ENCODE measurements around the gene GBX2.
A peak's percentile ranks its signal among the peaks of the same experiment; 100 is the strongest.
"Not testable (repeated sequence)": the region's sequence is repeated elsewhere in the genome, so short reads cannot be mapped to it uniquely, and the experiment has no call there.

GBX2 gene

GRCh38 chr2:236156860-236157194 is 11.4 kb downstream of the GBX2 start:
- no peak for DNase-seq

GRCh38 chr2:236156095-236156859 is 11.9 kb downstream of the GBX2 start:
- DNase-seq, result no peak

- no peak for DNase-seq
These were observed 12.8 kb downstream of the GBX2 start for GRCh38 chr2:236155406-236155805.

GRCh38 chr2:236146436-236146835 is 21.8 kb downstream of the GBX2 start:
- no peak for DNase-seq

GRCh38 chr2:236143811-236144210 is 24.4 kb downstream of the GBX2 start:
- no peak for DNase-seq

GRCh38 chr2:236141616-236142015 is 26.6 kb downstream of the GBX2 start:
- DNase-seq, result not testable (repeated sequence)

- DNase-seq, result no peak
These were observed 31.1 kb downstream of the GBX2 start for GRCh38 chr2:236137066-236137465.

GRCh38 chr2:236136538-236136937 is 31.6 kb downstream of the GBX2 start:
- peak in 16 of 56 donors; percentile 6 to 48 (median 28) for DNase-seq

- DNase-seq, result no peak
These were observed 34.7 kb downstream of the GBX2 start for GRCh38 chr2:236133410-236134012.

- no peak for DNase-seq
These were observed 37.0 kb downstream of the GBX2 start for GRCh38 chr2:236131073-236131692.

GRCh38 chr2:236130349-236130998 is 37.7 kb downstream of the GBX2 start:
- DNase-seq, result no peak

GRCh38 chr2:236129935-236130334 is 38.3 kb downstream of the GBX2 start:
- DNase-seq, result no peak

- no peak for DNase-seq
These were observed 39.9 kb downstream of the GBX2 start for GRCh38 chr2:236128321-236128720.

GRCh38 chr2:236127010-236127409 is 41.2 kb downstream of the GBX2 start:
- DNase-seq, result no peak

GRCh38 chr2:236125541-236125940 is 42.6 kb downstream of the GBX2 start:
- DNase-seq, result no peak

- DNase-seq, result no peak
These were observed 43.8 kb downstream of the GBX2 start for GRCh38 chr2:236124182-236124893.

GRCh38 chr2:236123716-236124115 is 44.5 kb downstream of the GBX2 start:
- DNase-seq, result no peak

- no peak for DNase-seq
These were observed 46.0 kb downstream of the GBX2 start for GRCh38 chr2:236122236-236122635.

- DNase-seq, result no peak
These were observed 46.6 kb downstream of the GBX2 start for GRCh38 chr2:236121546-236121945.

GRCh38 chr2:236120829-236121228 is 47.4 kb downstream of the GBX2 start:
- no peak for DNase-seq

- DNase-seq, result no peak
These were observed 48.0 kb downstream of the GBX2 start for GRCh38 chr2:236120141-236120601.

GRCh38 chr2:236119476-236119875 is 48.7 kb downstream of the GBX2 start:
- no peak for DNase-seq

Measured in amygdala (tissue), 56 donors.